ENCODE results near the gene DQX1. TPM values are rescaled to one million over a fixed set of nuclear protein-coding genes. Genes with fewer than 3 reads are reported as not detected.

Gene DQX1, protein sequence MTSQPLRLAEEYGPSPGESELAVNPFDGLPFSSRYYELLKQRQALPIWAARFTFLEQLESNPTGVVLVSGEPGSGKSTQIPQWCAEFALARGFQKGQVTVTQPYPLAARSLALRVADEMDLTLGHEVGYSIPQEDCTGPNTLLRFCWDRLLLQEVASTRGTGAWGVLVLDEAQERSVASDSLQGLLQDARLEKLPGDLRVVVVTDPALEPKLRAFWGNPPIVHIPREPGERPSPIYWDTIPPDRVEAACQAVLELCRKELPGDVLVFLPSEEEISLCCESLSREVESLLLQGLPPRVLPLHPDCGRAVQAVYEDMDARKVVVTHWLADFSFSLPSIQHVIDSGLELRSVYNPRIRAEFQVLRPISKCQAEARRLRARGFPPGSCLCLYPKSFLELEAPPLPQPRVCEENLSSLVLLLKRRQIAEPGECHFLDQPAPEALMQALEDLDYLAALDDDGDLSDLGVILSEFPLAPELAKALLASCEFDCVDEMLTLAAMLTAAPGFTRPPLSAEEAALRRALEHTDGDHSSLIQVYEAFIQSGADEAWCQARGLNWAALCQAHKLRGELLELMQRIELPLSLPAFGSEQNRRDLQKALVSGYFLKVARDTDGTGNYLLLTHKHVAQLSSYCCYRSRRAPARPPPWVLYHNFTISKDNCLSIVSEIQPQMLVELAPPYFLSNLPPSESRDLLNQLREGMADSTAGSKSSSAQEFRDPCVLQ
- total RNA-seq (under 1 TPM in 2 of 9 donors, not detected in 7; 0.17 to 0.31 TPM), polyA plus RNA-seq (under 1 TPM in 2 of 3 donors, not detected in 1; 0.17 to 0.32 TPM)
- long read RNA-seq, donor 1, result 0 reads
- long read RNA-seq, donor 2, result 0 reads
- long read RNA-seq, donor 3, result 0 reads
- long read RNA-seq, donor 4, result 0 reads
- long read RNA-seq, donor 5, result 0 reads
- long read RNA-seq, donor 6, result 0 reads
- long read RNA-seq, donor 7, result 0 reads
- long read RNA-seq, donor 8, result 0 reads
- long read RNA-seq, donor 9, result 0 reads
- long read RNA-seq, donor 10, result 0 reads

DNA sequence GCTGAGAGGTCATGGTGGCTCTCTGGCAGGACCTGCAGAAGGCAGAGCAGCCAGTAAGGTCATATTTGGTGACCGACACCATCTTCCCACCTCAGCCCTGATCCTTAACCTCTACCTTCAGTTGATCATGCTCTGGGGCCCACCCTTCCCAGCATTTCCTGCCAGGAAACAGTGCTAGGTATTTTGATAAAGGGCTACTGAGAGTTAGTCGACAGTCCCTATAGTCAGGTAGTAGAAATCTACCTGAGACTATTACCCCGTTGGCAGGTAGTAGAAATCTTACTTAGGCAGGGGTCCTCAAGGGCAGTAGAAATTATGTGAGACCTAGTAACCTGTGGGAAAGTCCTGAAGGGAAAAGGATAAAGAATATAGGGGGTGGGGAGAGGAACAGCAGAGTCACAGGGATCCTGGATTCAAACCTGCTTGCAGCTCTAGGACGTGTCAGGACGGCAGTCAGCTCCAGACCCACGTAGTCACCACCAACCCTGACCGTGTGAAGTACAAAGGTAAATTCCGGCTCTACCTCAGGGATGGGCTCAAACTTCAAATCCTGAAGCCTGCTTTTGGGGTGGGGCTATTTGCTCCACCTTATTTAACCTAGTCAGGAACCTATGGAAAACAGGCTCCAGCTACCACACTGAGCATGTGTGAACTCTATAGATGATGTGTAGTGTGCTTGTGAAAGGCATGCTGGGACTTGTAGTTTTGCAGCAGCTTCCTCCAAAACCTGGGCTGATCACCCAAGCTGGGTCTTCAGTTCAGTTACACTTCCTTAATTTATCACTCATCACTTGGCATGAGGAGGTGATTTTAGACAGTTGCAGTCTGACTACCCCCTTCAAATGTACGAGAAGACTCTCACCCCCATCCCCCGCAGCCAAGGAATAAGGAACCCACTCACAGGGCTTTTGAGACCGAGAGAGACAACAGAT, at the start of gene DQX1:
DQX1 (minus strand) TSS at position 515 of the 932 bp plus-strand sequence; CDS start at position 13, 502 bp downstream.
- Histone ChIP-seq H3K4me3 (no peak within 1 kb of the TSS), H3K27ac (no peak within 1 kb of the TSS), H3K36me3 (replicated peaks in 1 of 2) (peaks cover 0 to 21% of the 10 kb centered on the region in 2 donors), H3K9me3 (replicated peaks in 1 of 3) (no peaks in the 10 kb centered on the region), H3K27me3 (no peaks in the 10 kb centered on the region), H3K4me1 (replicated peaks in 1 of 2) (peaks cover 11 to 13% of the 10 kb centered on the region in 2 donors)
- TF ChIP-seq POLR2A (IDR thresholded peaks at IDR 0.05), result no peak
- TF ChIP-seq, protein P1, sequence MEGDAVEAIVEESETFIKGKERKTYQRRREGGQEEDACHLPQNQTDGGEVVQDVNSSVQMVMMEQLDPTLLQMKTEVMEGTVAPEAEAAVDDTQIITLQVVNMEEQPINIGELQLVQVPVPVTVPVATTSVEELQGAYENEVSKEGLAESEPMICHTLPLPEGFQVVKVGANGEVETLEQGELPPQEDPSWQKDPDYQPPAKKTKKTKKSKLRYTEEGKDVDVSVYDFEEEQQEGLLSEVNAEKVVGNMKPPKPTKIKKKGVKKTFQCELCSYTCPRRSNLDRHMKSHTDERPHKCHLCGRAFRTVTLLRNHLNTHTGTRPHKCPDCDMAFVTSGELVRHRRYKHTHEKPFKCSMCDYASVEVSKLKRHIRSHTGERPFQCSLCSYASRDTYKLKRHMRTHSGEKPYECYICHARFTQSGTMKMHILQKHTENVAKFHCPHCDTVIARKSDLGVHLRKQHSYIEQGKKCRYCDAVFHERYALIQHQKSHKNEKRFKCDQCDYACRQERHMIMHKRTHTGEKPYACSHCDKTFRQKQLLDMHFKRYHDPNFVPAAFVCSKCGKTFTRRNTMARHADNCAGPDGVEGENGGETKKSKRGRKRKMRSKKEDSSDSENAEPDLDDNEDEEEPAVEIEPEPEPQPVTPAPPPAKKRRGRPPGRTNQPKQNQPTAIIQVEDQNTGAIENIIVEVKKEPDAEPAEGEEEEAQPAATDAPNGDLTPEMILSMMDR (IDR thresholded peaks at IDR 0.05), result no peak
- peak in 1 of 7 donors; percentile 35 for DNase-seq
- intact Hi-C loops (cut with DNase I), result loop anchor here in 1 of 2 donors (5.0 kb wide), 1 partner anchor 39 kb away; no protein-coding TSS in a partner anchor
- WGBS, 4 donors, result 91 to 93% (median 92%) methylated on average over 11 of the region's 11 CpGs

DNA sequence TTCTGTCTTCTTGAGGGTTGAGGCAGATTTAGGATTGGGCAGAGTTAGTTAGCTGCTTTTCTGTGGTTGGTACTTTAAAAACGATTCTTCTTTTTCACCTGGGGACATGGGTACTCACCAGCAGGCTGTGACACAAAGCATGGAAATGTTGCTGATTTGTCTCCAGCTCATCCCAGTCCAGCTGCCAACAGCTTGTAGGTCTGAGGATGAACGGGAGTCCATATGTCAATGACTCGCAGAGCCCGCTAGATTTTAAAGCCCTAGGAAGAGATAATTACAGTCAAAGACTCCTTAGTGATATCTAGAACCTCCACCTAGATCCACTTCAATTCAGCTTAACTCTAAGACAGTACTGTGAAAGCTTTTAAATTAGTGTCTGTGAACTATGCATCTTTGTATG, 49.3 kb upstream of the DQX1 start:
- no peaks in the 10 kb centered on the region for H3K4me1 ChIP-seq (replicated peaks in 1 of 2)
- TF ChIP-seq POLR2A (IDR thresholded peaks at IDR 0.05), result no peak
- TF ChIP-seq, protein P1 (IDR thresholded peaks at IDR 0.05), result no peak
- no peaks in the 10 kb centered on the region for H3K36me3 ChIP-seq (replicated peaks in 1 of 2)
- no peak overlapping the region for H3K4me3 ChIP-seq
- intact Hi-C loops (cut with DNase I), result no loop called here
- no peak overlapping the region for H3K27ac ChIP-seq
- DNase-seq, result no peak
- 70 to 85% (median 75%) methylated on average over 4 of the region's 4 CpGs for WGBS, 4 donors
- H3K9me3 ChIP-seq (replicated peaks in 1 of 3), result no peaks in the 10 kb centered on the region
- no peaks in the 10 kb centered on the region for H3K27me3 ChIP-seq

DNA sequence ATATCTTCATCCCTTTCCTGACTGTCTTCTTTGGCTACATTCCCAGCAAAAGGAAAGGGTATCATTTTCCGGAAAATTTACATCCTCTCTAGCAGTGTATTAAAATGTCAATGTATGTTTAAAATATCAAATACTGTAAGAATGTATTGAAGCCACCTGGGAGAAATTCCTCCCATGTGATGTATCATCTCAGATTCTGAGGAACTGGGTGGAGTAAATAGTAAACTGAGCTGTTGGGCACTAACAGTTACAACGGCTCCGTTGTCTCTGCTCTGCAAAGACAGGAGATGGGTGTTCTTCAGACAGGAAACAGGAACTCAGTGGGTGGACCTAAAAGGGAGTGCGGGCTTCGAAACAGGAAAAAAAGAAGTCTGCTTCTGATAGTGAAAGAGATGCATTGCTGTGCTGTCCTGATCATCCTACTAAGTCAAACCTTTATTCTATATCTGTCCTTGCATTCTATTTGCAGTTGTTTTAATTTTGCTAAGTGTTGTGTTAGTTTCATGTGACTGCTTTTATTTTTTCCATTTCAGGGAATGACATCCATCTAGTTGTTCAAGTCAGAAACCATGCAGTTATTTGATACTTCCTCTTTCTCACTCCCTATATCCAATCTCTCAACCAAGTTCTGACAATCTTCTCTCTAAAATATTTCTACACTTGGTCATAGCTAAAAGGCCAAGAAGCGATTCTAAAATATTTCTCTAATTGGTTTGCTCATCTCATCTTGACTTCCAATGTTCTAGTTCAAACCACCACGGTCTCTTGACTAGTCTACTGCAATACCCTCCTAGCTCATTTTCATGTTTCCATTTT, 47.9 kb upstream of the DQX1 start:
- intact Hi-C loops (cut with DNase I), result no loop called here
- Histone ChIP-seq H3K9me3 (replicated peaks in 1 of 3) (no peaks in the 10 kb centered on the region), H3K27me3 (no peaks in the 10 kb centered on the region), H3K4me3 (no peak overlapping the region), H3K27ac (peak overlapping the region in 1 of 5 donors; percentile 52), H3K4me1 (replicated peaks in 1 of 2) (no peaks in the 10 kb centered on the region), H3K36me3 (replicated peaks in 1 of 2) (no peaks in the 10 kb centered on the region)
- WGBS, 4 donors, result 45 to 52% (median 49%) methylated on average over 7 of the region's 7 CpGs
- no peak for TF ChIP-seq POLR2A (IDR thresholded peaks at IDR 0.05)
- TF ChIP-seq, protein P1 (IDR thresholded peaks at IDR 0.05), result no peak
- no peak for DNase-seq
